Ovary (tissue), 9 donors: Measurements from ENCODE around the gene CREBZF. TPM values are rescaled to one million over a fixed set of nuclear protein-coding genes. Genes with fewer than 3 reads are reported as not detected.
"Not testable (repeated sequence)": the region's sequence is repeated elsewhere in the genome, so short reads cannot be mapped to it uniquely, and the experiment has no call there.

Experiments
- DNase-seq, 5 donors: peaks; one replicate each; pipeline ENCODE4 v3.0.0-alpha.2; 2019 to 2020
- H3K27ac ChIP-seq, 2 donors: fragments of 200-600 bp; one replicate each; pipeline versions ENCODE4 v1.5.1 to v1.8.0; 2019 to 2022
- H3K27me3 ChIP-seq: fragments of 200-600 bp; one replicate; pipeline ENCODE4 v1.8.0; 2022
- H3K36me3 ChIP-seq: fragments of 200-600 bp; sonication (generic); one replicate; pipeline ENCODE4 v1.5.1; 2019
- H3K4me1 ChIP-seq: one replicate; pipeline ENCODE4 v1.8.1; 2013; ENCODE audit warnings: mild to moderate bottlenecking, moderate library complexity; ENCODE audit not compliant: insufficient read depth
- H3K4me3 ChIP-seq: fragments of 200-600 bp; sonication (generic); one replicate; pipeline ENCODE4 v1.5.1; 2017
- H3K9me3 ChIP-seq, 2 donors: fragments of 200-600 bp in 1 of 2; sonication (generic) in 1 of 2; one replicate each; pipeline versions ENCODE4 v1.5.1 to v1.8.1; 2013 to 2019; ENCODE audit warnings: mild to moderate bottlenecking in 1 of 2, moderate library complexity in 1 of 2
- EP300 ChIP-seq: sonication (generic); formaldehyde crosslinking; IDR thresholded peaks from one replicate; pipeline ENCODE4 v1.6.1; 2017; ENCODE audit warnings: antibody characterized with exemption
- POLR2A ChIP-seq: fragments of 450-650 bp; IDR thresholded peaks from one replicate; pipeline ENCODE4 v1.6.1; 2017; ENCODE audit warnings: antibody characterized with exemption, mild to moderate bottlenecking, moderate library complexity
- WGBS, 3 donors: extraction: QIAGEN DNeasy Blood & Tissue Kit in 1 of 3; methylation state at CpG; one replicate each; pipeline versions ENCODE4 v1.1.5 to v1.1.7; 2013 to 2017; 5-methylcytosine and 5-hydroxymethylcytosine counted together
- intact Hi-C, 4 donors: fragments of 100-400 bp; cut with DNase I; formaldehyde crosslinking; loops; one replicate each; pipeline versions ENCODE4 v1.11.0 to v1.15.1; 2022 to 2023
- polyA plus RNA-seq, 2 donors: library from polyadenylated mRNA; stranded (reverse); fragments of 200-250 nt in 1 of 2; fragments of 350-450 nt in 1 of 2; fragmentation: Illumina TruSeq in 1 of 2; extraction: RNeasy Lipid Tissue Mini Kit (QIAGEN cat#74804) in 1 of 2; gene quantifications; one replicate each; pipeline ENCODE4 v1.2.3, GENCODE V29; 2013 to 2014
- total RNA-seq, 7 donors: library from RNA; depleted of rRNA in 2 of 7; stranded (reverse); fragments of >200 nt in 2 of 7; fragmentation: NEBNext Ultra II Directional in 3 of 7; extraction: Animal tissue kit (Norgen Biotek cat#: 25700) in 3 of 7; gene quantifications; one replicate each; pipeline versions ENCODE4 v1.1.0 to v1.2.4, GENCODE V29; 2016 to 2023
- TF ChIP-seq, protein P1 (sequence below), 3 donors: fragments of 450-650 bp in 2 of 3; fragments of 200-600 bp in 1 of 3; IDR thresholded peaks; one replicate each; pipeline versions ENCODE4 v1.5.1 to v1.8.0; 2016 to 2022; ENCODE audit warnings: antibody characterized with exemption in 3 of 3, mild to moderate bottlenecking in 1 of 3
- donor health status: DM: no; HTN: no; CAD: no; lungs with moderate emphysema.
- donor health status: DM: no; HTN: no; CAD: no.
- donor health status: Bipolar disorder and iron deficiency.
- donor health status: DM: yes; HTN: yes; CAD: no.
- donor health status: DM: no; HTN: no; CAD: no.
- donor health status: DM: yes; HTN: yes; CAD: no.

Gene CREBZF
- total and polyA plus RNA-seq, 9 donors: 36.4 to 80.8 (median 53.6) TPM

DNA sequence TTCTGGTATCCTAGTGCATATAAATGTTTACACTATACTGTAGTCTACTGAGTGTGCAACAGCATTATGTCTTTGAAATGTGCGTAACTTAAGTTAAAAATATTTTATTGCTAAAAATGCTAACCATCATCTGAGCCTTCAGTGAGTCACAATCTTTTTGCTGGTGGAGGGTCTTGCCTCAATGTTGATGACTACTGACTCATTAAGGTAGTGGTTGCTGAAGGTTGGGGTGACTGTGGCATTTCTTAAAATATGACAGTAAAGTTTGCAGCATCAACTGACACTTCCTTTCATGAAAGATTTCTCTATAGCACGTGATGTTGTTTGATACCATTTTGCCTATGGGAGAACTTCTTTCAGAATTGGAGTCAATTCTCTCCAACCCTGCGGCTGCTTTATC, 8.5 kb upstream of the CREBZF start:
- no peaks in the 10 kb centered on the region for H3K9me3 ChIP-seq
- TF ChIP-seq, protein P1, sequence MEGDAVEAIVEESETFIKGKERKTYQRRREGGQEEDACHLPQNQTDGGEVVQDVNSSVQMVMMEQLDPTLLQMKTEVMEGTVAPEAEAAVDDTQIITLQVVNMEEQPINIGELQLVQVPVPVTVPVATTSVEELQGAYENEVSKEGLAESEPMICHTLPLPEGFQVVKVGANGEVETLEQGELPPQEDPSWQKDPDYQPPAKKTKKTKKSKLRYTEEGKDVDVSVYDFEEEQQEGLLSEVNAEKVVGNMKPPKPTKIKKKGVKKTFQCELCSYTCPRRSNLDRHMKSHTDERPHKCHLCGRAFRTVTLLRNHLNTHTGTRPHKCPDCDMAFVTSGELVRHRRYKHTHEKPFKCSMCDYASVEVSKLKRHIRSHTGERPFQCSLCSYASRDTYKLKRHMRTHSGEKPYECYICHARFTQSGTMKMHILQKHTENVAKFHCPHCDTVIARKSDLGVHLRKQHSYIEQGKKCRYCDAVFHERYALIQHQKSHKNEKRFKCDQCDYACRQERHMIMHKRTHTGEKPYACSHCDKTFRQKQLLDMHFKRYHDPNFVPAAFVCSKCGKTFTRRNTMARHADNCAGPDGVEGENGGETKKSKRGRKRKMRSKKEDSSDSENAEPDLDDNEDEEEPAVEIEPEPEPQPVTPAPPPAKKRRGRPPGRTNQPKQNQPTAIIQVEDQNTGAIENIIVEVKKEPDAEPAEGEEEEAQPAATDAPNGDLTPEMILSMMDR (IDR thresholded peaks at IDR 0.05): no peak
- TF ChIP-seq EP300: no peak
- no peak for TF ChIP-seq POLR2A
- DNase-seq: no peak
- no peaks in the 10 kb centered on the region for H3K27me3 ChIP-seq
- H3K4me1 ChIP-seq: no peaks in the 10 kb centered on the region
- no peaks in the 10 kb centered on the region for H3K36me3 ChIP-seq
- H3K27ac ChIP-seq: no peak overlapping the region
- WGBS, 3 donors: 95 to 98% (median 97%) methylated on average over 3 of the region's 3 CpGs
- H3K4me3 ChIP-seq: no peak overlapping the region
- intact Hi-C loops: no loop called here

DNA sequence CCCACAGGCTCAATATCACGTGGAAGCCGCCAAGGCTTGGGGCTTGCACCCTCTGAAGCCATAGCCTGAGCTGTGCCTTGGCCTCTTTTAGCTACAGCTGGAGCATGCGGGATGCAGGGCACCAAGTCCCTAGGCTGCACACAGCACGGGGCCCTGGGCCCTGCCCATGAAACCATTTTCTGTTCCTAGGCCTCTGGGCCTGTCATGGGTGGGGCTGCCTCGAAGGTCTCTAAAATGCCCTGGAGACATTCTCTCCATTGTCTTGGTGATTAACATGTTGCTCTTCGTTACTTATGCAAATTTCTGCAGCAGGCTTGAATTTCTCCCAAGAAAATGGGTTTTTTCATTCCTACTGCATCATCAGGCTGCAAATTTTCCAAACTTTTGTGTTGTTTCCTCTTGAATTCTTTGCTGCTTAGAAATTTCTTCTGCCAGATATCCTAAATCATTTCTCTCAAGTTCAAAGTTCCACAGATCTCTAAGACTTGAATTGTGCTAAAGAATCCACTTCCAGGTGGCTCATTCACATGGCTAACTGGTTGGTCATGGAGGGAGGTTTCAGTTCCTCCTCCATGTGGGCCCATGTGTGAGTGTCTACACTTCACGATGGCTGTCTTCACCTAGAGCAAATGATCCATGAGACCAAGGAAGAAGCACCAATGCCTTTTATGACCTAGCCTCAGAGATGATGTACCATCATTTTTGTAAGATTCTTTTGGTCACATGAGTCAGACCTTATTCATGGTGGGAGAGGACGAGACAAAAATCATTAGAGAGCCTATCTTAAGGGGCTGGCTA, 7.4 kb upstream of the CREBZF start:
- no peak for DNase-seq
- TF ChIP-seq, protein P1 (IDR thresholded peaks at IDR 0.05): no peak
- TF ChIP-seq EP300 (no peak), POLR2A (no peak)
- intact Hi-C loops: no loop called here

DNA sequence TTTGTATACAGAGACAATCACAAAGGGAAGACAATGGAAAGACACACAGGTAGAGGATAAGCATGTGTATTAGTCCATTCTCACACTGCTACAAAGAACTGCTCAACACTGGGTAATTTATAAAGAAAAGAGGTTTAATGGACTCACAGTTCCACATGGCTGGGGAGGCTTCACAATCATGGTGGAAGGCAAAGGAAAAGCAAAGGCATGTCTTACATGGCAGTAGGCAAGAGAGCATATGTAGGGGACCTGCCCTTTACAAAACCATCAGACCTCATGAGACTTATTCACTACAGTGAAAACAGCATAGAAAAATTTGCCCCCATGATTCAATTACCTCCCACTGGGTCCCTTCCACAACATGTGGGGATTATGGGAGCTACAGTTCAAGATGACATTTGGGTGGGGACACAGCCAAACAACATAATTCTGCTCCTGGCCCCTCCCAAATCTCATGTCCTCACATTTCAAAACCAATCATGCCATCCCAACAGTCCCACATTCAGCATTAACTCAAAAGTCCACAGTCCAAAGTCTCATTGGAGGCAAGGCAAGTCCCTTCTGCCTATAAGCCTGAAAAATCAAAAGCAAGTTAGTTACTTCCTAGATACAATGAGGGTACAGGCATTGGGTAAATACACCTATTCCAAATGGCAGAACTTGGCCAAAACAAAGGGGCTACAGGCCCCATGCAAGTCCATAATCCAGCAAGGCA, 6.2 kb upstream of the CREBZF start:
- H3K4me3 ChIP-seq, H3K36me3 ChIP-seq, DNase-seq, H3K27me3 ChIP-seq, H3K27ac ChIP-seq, H3K9me3 ChIP-seq, intact Hi-C loops, H3K4me1 ChIP-seq: not testable (repeated sequence)

More for the DNA sequence above, 7.4 kb upstream of the CREBZF start:
- whole genome bisulfite sequencing, 3 donors: 87 to 91% (median 89%) methylated on average over 8 of the region's 8 CpGs
- H3K4me1 ChIP-seq: no peaks in the 10 kb centered on the region
- no peaks in the 10 kb centered on the region for H3K9me3 ChIP-seq
- H3K27me3 ChIP-seq: no peaks in the 10 kb centered on the region
- H3K4me3 ChIP-seq: no peak overlapping the region
- no peaks in the 10 kb centered on the region for H3K36me3 ChIP-seq
- no peak overlapping the region for H3K27ac ChIP-seq

DNA sequence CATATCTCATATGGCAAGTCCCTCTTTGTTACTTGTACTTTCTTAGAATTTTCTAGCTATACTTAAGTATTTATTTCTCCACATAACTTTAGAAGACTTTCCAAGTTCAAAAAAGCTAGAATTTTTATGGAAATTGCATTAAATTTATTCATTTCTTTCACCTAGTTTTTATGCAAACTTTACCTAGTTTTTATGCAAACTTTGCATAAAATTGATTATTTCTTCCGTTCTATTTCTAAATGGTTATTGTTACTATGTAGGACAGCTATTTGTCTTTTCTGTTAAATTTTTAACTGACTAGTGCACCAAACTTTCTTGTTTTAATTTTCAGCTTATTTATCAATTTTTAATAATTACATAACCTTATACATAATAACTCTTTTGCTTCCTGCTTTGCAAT, 3.2 kb upstream of the CREBZF start:
- no peaks in the 10 kb centered on the region for H3K27me3 ChIP-seq
- TF ChIP-seq EP300: no peak
- TF ChIP-seq, protein P1 (IDR thresholded peaks at IDR 0.05): no peak
- no peak for TF ChIP-seq POLR2A
- no peak overlapping the region for H3K4me3 ChIP-seq
- intact Hi-C loops: no loop called here
- WGBS, 3 donors: 86 to 96% (median 89%) methylated on average over 1 of the region's 1 CpG
- DNase-seq: no peak
- no peaks in the 10 kb centered on the region for H3K36me3 ChIP-seq
- H3K4me1 ChIP-seq: no peaks in the 10 kb centered on the region
- no peak overlapping the region for H3K27ac ChIP-seq
- H3K9me3 ChIP-seq: no peaks in the 10 kb centered on the region

DNA sequence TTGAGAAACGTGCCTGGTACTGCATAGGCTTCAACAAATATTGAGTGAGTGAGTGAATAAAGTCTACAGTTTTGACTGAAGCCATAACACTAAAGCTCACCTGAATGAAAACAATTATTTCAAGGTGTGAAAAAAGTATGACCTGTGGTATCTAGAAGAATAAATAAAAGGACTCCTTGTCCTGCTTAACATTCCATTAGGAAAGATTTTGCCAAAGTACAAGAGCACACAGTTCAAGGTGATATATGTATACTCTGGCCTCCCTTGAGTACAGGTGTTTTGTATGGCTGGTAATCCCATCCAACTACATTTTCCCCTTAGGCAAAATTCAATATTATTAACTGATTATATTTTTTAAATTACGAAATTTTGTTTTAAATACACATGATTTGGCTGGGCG, 1.8 kb upstream of the CREBZF start:
- peaks cover 2% of the 10 kb centered on the region for H3K4me1 ChIP-seq
- intact Hi-C loops: no loop called here
- no peak overlapping the region for H3K4me3 ChIP-seq
- TF ChIP-seq POLR2A (no peak), EP300 (no peak)
- TF ChIP-seq, protein P1 (IDR thresholded peaks at IDR 0.05): no peak
- no peak overlapping the region for H3K27ac ChIP-seq
- WGBS, 3 donors: 81 to 90% (median 89%) methylated on average over 3 of the region's 3 CpGs
- H3K36me3 ChIP-seq: no peaks in the 10 kb centered on the region
- H3K9me3 ChIP-seq: no peaks in the 10 kb centered on the region
- DNase-seq: no peak
- H3K27me3 ChIP-seq: no peaks in the 10 kb centered on the region
